Neutrophil (primary cell): Measurements from ENCODE around the gene CYTH4.

Experiments used
- H3K27ac ChIP-seq: fragments of 200-600 bp; sonication (generic); 2 replicates; pipeline ENCODE4 v1.5.1; 2016; ENCODE audit warnings: mild to moderate bottlenecking, moderate library complexity
- H3K27me3 ChIP-seq: fragments of 200-600 bp; sonication (generic); 2 replicates; pipeline ENCODE4 v1.6.0; 2016; ENCODE audit warnings: mild to moderate bottlenecking
- H3K36me3 ChIP-seq: fragments of 200-600 bp; sonication (generic); 2 replicates; pipeline ENCODE4 v1.5.1; 2017
- H3K4me1 ChIP-seq, 2 experiments: fragments of 200-600 bp in 1 of 2; sonication (generic) in 1 of 2; 1 replicate in 1 of 2; 2 replicates in 1 of 2; pipeline versions ENCODE4 v1.5.1 to v1.6.1; 2013 to 2016; ENCODE audit warnings: low read depth in 1 of 2, low read length in 1 of 2, mild to moderate bottlenecking in 1 of 2, moderate library complexity in 1 of 2; ENCODE audit not compliant: control insufficient read depth in 1 of 2, insufficient read depth in 1 of 2
- H3K4me3 ChIP-seq, 2 experiments: fragments of 200-600 bp in 1 of 2; sonication (generic) in 1 of 2; 1 replicate in 1 of 2; 2 replicates in 1 of 2; pipeline ENCODE4 v1.5.1; 2013 to 2016; ENCODE audit warnings: low read depth in 1 of 2, low read length in 1 of 2, mild to moderate bottlenecking in 1 of 2, moderate library complexity in 1 of 2
- H3K9me3 ChIP-seq: fragments of 200-600 bp; sonication (generic); 2 replicates; pipeline ENCODE4 v1.5.1; 2016
- TF ChIP-seq, protein P1 (sequence below): fragments of 200-600 bp; sonication (generic); IDR thresholded peaks from 2 replicates; pipeline ENCODE4 v1.5.1; 2016; ENCODE audit warnings: antibody characterized with exemption

Gene CYTH4

DNA sequence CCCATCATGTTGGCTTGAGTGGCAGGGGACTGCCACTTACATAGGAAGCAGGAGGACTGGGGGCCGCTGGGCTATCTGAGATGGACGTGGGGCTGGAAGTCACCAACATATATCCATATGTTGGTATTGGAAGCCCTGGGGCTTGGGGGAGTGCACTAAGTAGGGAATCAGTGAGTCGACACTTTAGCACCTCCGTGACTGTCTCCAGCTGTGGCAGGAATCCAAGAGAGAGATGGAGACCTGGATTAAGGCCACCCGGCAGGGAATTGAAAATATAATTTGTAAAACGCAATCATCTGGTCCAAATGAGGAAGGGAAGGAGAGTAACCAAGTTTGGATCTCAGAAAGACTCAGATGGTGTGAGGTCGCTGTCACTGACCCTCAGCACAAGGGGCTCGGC lies 76.6 kb downstream of the CYTH4 start:
- H3K27ac ChIP-seq: no peak overlapping the region
- H3K27me3 ChIP-seq: no peaks in the 10 kb centered on the region
- no peaks in the 10 kb centered on the region for H3K4me1 ChIP-seq
- no peaks in the 10 kb centered on the region for H3K9me3 ChIP-seq
- H3K4me3 ChIP-seq: no peak overlapping the region
- TF ChIP-seq, protein P1, sequence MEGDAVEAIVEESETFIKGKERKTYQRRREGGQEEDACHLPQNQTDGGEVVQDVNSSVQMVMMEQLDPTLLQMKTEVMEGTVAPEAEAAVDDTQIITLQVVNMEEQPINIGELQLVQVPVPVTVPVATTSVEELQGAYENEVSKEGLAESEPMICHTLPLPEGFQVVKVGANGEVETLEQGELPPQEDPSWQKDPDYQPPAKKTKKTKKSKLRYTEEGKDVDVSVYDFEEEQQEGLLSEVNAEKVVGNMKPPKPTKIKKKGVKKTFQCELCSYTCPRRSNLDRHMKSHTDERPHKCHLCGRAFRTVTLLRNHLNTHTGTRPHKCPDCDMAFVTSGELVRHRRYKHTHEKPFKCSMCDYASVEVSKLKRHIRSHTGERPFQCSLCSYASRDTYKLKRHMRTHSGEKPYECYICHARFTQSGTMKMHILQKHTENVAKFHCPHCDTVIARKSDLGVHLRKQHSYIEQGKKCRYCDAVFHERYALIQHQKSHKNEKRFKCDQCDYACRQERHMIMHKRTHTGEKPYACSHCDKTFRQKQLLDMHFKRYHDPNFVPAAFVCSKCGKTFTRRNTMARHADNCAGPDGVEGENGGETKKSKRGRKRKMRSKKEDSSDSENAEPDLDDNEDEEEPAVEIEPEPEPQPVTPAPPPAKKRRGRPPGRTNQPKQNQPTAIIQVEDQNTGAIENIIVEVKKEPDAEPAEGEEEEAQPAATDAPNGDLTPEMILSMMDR: no peak
- no peaks in the 10 kb centered on the region for H3K36me3 ChIP-seq

DNA sequence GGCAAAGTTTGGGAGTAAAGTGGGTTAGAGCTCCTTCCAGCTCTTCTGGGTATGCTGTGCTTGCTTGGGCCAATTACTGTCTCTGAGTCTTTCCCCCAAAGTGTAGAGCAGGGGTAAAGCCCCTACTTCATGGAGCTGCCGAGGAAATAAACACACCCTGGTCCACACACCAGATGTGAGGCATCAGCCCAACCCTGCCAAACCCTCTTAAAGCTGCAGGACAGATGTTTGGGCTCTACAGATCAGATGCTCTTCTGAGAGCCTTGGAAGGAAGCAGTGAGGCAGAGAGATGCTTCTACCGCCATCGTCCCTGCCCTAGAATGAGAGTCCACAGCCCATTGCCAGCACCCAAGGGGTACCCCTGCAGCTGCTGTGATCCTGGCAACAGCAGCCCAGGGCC lies 80.3 kb downstream of the CYTH4 start:
- H3K4me1 ChIP-seq: no peaks in the 10 kb centered on the region
- no peaks in the 10 kb centered on the region for H3K9me3 ChIP-seq
- H3K36me3 ChIP-seq: no peaks in the 10 kb centered on the region
- TF ChIP-seq, protein P1: no peak
- no peaks in the 10 kb centered on the region for H3K27me3 ChIP-seq
- H3K27ac ChIP-seq: no peak overlapping the region
- H3K4me3 ChIP-seq: no peak overlapping the region

DNA sequence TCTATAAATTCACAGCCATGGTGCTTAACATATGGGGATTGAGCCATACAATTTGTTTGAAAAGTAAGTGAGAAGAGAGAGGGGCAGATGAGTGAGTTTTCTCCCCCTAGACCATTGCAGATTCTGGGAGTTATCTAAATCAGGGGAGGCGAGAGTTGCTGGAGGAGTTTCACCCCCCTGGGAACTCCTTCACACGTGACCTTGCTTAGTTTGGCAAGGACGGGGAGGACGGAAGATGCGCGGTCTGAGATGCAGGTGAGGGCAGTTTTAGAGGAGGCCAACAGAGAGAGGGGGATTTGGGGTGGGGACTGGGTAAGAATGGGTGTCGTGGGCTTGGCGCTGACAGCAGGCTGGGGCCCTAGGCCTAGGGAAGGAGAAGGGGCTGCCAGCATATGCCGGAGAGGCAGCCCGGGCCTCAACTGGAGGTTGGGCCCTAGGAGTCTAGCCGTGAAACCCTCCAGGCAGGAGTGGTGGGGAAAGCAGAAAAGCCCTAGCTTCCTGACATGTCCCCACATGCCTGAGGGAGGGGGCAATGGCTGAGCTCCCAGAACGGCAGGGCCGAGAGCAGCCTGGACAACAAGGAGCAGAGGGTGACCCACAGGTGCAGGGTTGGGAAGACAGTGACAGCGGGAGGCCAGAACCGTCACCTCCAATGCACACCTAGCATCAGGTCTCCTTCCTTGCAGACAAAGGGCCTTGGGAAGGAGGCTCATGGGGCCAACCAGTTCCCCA lies 81.1 kb downstream of the CYTH4 start:
- H3K27me3 ChIP-seq: no peaks in the 10 kb centered on the region

More for the DNA sequence above, 81.1 kb downstream of the CYTH4 start:
- no peaks in the 10 kb centered on the region for H3K36me3 ChIP-seq
- no peak overlapping the region for H3K4me3 ChIP-seq
- no peaks in the 10 kb centered on the region for H3K4me1 ChIP-seq
- no peak overlapping the region for H3K27ac ChIP-seq
- TF ChIP-seq, protein P1: no peak
- H3K9me3 ChIP-seq: no peaks in the 10 kb centered on the region
